Neutrophil (primary cell): Measurements from ENCODE around the gene HSPB6.

Source experiments
- H3K27ac ChIP-seq: fragments of 200-600 bp; sonication (generic); 2 replicates; pipeline ENCODE4 v1.5.1; 2016; ENCODE audit warnings: mild to moderate bottlenecking, moderate library complexity
- H3K27me3 ChIP-seq: fragments of 200-600 bp; sonication (generic); 2 replicates; pipeline ENCODE4 v1.6.0; 2016; ENCODE audit warnings: mild to moderate bottlenecking
- H3K36me3 ChIP-seq: fragments of 200-600 bp; sonication (generic); 2 replicates; pipeline ENCODE4 v1.5.1; 2017
- H3K4me1 ChIP-seq, 2 experiments: fragments of 200-600 bp in 1 of 2; sonication (generic) in 1 of 2; 1 replicate in 1 of 2; 2 replicates in 1 of 2; pipeline versions ENCODE4 v1.5.1 to v1.6.1; 2013 to 2016; ENCODE audit warnings: low read depth in 1 of 2, low read length in 1 of 2, mild to moderate bottlenecking in 1 of 2, moderate library complexity in 1 of 2; ENCODE audit not compliant: control insufficient read depth in 1 of 2, insufficient read depth in 1 of 2
- H3K4me3 ChIP-seq, 2 experiments: fragments of 200-600 bp in 1 of 2; sonication (generic) in 1 of 2; 1 replicate in 1 of 2; 2 replicates in 1 of 2; pipeline ENCODE4 v1.5.1; 2013 to 2016; ENCODE audit warnings: low read depth in 1 of 2, low read length in 1 of 2, mild to moderate bottlenecking in 1 of 2, moderate library complexity in 1 of 2
- H3K9me3 ChIP-seq: fragments of 200-600 bp; sonication (generic); 2 replicates; pipeline ENCODE4 v1.5.1; 2016
- TF ChIP-seq, protein P1 (sequence below): fragments of 200-600 bp; sonication (generic); IDR thresholded peaks from 2 replicates; pipeline ENCODE4 v1.5.1; 2016; ENCODE audit warnings: antibody characterized with exemption

HSPB6 gene

DNA sequence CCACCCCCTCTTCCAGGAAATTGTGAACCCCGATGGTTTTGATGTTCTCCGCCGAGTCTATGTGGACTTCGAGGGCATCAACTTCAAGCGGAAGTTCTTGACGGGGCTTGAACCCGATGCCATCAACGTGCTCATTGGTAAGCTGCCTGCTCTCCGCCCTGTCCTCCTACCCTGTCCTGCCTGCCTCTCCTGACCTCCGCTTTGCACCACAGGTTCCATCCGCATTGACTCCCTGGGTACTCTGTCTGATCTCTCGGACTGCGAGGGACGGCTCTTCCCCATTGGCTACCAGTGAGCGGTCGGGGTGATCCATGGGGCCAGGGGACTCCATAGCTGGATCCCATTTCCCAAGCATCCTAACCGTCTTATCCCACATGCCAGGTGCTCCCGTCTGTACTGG lies 26.5 kb downstream of the HSPB6 start:
- TF ChIP-seq, protein P1, sequence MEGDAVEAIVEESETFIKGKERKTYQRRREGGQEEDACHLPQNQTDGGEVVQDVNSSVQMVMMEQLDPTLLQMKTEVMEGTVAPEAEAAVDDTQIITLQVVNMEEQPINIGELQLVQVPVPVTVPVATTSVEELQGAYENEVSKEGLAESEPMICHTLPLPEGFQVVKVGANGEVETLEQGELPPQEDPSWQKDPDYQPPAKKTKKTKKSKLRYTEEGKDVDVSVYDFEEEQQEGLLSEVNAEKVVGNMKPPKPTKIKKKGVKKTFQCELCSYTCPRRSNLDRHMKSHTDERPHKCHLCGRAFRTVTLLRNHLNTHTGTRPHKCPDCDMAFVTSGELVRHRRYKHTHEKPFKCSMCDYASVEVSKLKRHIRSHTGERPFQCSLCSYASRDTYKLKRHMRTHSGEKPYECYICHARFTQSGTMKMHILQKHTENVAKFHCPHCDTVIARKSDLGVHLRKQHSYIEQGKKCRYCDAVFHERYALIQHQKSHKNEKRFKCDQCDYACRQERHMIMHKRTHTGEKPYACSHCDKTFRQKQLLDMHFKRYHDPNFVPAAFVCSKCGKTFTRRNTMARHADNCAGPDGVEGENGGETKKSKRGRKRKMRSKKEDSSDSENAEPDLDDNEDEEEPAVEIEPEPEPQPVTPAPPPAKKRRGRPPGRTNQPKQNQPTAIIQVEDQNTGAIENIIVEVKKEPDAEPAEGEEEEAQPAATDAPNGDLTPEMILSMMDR: no peak
- H3K27me3 ChIP-seq: no peaks in the 10 kb centered on the region

GRCh38 chr19:35729763-35730162 lies 27.1 kb downstream of the HSPB6 start:
- no peaks in the 10 kb centered on the region for H3K4me1 ChIP-seq
- TF ChIP-seq, protein P1: no peak
- no peaks in the 10 kb centered on the region for H3K9me3 ChIP-seq
- H3K4me3 ChIP-seq: no peak overlapping the region
- peaks cover 100% of the 10 kb centered on the region for H3K36me3 ChIP-seq
- no peaks in the 10 kb centered on the region for H3K27me3 ChIP-seq
- H3K27ac ChIP-seq: no peak overlapping the region

More for the DNA sequence above, 26.5 kb downstream of the HSPB6 start:
- Histone ChIP-seq H3K9me3 (no peaks in the 10 kb centered on the region), H3K4me3 (no peak overlapping the region), H3K4me1 (no peaks in the 10 kb centered on the region), H3K27ac (no peak overlapping the region), H3K36me3 (peaks cover 100% of the 10 kb centered on the region)

GRCh38 chr19:35729021-35729420 lies 27.8 kb downstream of the HSPB6 start:
- TF ChIP-seq, protein P1: no peak
- Histone ChIP-seq H3K36me3 (peaks cover 100% of the 10 kb centered on the region), H3K4me3 (no peak overlapping the region), H3K9me3 (no peaks in the 10 kb centered on the region), H3K27me3 (no peaks in the 10 kb centered on the region), H3K27ac (no peak overlapping the region), H3K4me1 (no peaks in the 10 kb centered on the region)

GRCh38 chr19:35727956-35728706 lies 28.7 kb downstream of the HSPB6 start:
- TF ChIP-seq, protein P1: no peak
- Histone ChIP-seq H3K36me3 (peaks cover 100% of the 10 kb centered on the region), H3K4me1 (no peaks in the 10 kb centered on the region)

GRCh38 chr19:35727053-35727955 lies 29.5 kb downstream of the HSPB6 start:
- no peak overlapping the region for H3K4me3 ChIP-seq
- no peaks in the 10 kb centered on the region for H3K27me3 ChIP-seq

More at GRCh38 chr19:35727956-35728706, 28.7 kb downstream of the HSPB6 start:
- no peaks in the 10 kb centered on the region for H3K9me3 ChIP-seq
- no peaks in the 10 kb centered on the region for H3K27me3 ChIP-seq
- H3K27ac ChIP-seq: no peak overlapping the region
- no peak overlapping the region for H3K4me3 ChIP-seq

More at GRCh38 chr19:35727053-35727955, 29.5 kb downstream of the HSPB6 start:
- Histone ChIP-seq H3K4me1 (no peaks in the 10 kb centered on the region), H3K36me3 (peaks cover 100% of the 10 kb centered on the region), H3K27ac (no peak overlapping the region), H3K9me3 (no peaks in the 10 kb centered on the region)
- TF ChIP-seq, protein P1: no peak
